GM12878 (cell line): ENCODE data around the gene SUOX. TPM values are rescaled to one million over a fixed set of nuclear protein-coding genes. Genes with fewer than 3 reads are reported as not detected.

Experiments
- ASH2L ChIP-seq: fragments of 300-600, 200-600 bp; sonication (generic); IDR thresholded peaks from 2 replicates; pipeline ENCODE4 v1.6.1; 2017; ENCODE audit warnings: low read depth, mild to moderate bottlenecking, borderline replicate concordance
- BACH1 ChIP-seq: fragments of 450-650 bp; IDR thresholded peaks from 2 replicates; pipeline ENCODE4 v1.6.1; 2017; ENCODE audit warnings: mild to moderate bottlenecking, borderline replicate concordance
- FOS ChIP-seq: IDR thresholded peaks from 3 replicates; pipeline ENCODE4 v1.6.1; 2011; ENCODE audit warnings: borderline replicate concordance; ENCODE audit not compliant: insufficient read length; ENCODE audit errors: extremely low read depth
- IRF4 ChIP-seq: IDR thresholded peaks from 2 replicates; pipeline ENCODE4 v1.6.1; 2011; ENCODE audit warnings: low read depth, low read length
- JUNB ChIP-seq: IDR thresholded peaks from 2 replicates; pipeline ENCODE4 v1.6.1; 2016; ENCODE audit warnings: antibody characterized with exemption, mild to moderate bottlenecking
- JUND ChIP-seq: IDR thresholded peaks from 2 replicates; pipeline ENCODE4 v1.6.1; 2012; ENCODE audit warnings: low read depth, mild to moderate bottlenecking, low read length, improper control_type of control experiment, moderate library complexity
- MTA2 ChIP-seq: fragments of 450-650 bp; IDR thresholded peaks from 2 replicates; pipeline ENCODE4 v1.6.1; 2016; ENCODE audit warnings: low read depth, mild to moderate bottlenecking, moderate library complexity
- NKRF ChIP-seq: fragments of 450-650 bp; conservative IDR thresholded peaks from 2 replicates; pipeline ENCODE4 v1.6.1; 2017; ENCODE audit warnings: mild to moderate bottlenecking, moderate library complexity
- NR2C1 ChIP-seq: fragments of 450-650 bp; IDR thresholded peaks from 2 replicates; pipeline ENCODE4 v1.6.1; 2017; ENCODE audit warnings: antibody characterized with exemption, mild to moderate bottlenecking, moderate library complexity
- NRF1 ChIP-seq: conservative IDR thresholded peaks from 2 replicates; pipeline ENCODE4 v1.6.1; 2011; ENCODE audit warnings: mild to moderate bottlenecking, low read depth, low read length, improper control_type of control experiment
- PBX3 ChIP-seq: IDR thresholded peaks from 2 replicates; pipeline ENCODE4 v1.6.1; 2011; ENCODE audit warnings: mild to moderate bottlenecking, low read depth, low read length, moderate library complexity; ENCODE audit not compliant: insufficient replicate concordance
- POLR2AphosphoS2 ChIP-seq: IDR thresholded peaks from 2 replicates; pipeline ENCODE4 v1.6.1; 2011; ENCODE audit warnings: low read depth, mild to moderate bottlenecking, low read length, improper control_type of control experiment, moderate library complexity
- RFX5 ChIP-seq: IDR thresholded peaks from 2 replicates; pipeline ENCODE4 v1.6.1; 2011; ENCODE audit warnings: low read depth, low read length, improper control_type of control experiment
- SKIL ChIP-seq: fragments of 450-650 bp; IDR thresholded peaks from 2 replicates; pipeline ENCODE4 v1.6.1; 2017; ENCODE audit warnings: mild to moderate bottlenecking, low read depth, inconsistent platforms; ENCODE audit not compliant: poor library complexity, severe bottlenecking
- SUZ12 ChIP-seq: fragments of 200-600 bp; sonication (generic); IDR thresholded peaks from one replicate; pipeline ENCODE4 v1.6.1; 2018; ENCODE audit warnings: antibody characterized with exemption, mild to moderate bottlenecking; ENCODE audit not compliant: unreplicated experiment
- TAF1 ChIP-seq: IDR thresholded peaks from 2 replicates; pipeline ENCODE4 v1.6.1; 2011; ENCODE audit warnings: mild to moderate bottlenecking, low read depth, low read length, borderline replicate concordance
- TARDBP ChIP-seq: IDR thresholded peaks from 2 replicates; pipeline ENCODE4 v1.6.1; 2016; ENCODE audit warnings: borderline replicate concordance
- TCF7 ChIP-seq: IDR thresholded peaks from 2 replicates; pipeline ENCODE4 v1.6.1; 2014; ENCODE audit warnings: antibody characterized with exemption, borderline replicate concordance
- YBX1 ChIP-seq: fragments of 450-650 bp; IDR thresholded peaks from 2 replicates; pipeline ENCODE4 v1.6.1; 2016; ENCODE audit warnings: antibody characterized with exemption
- ZBED1 ChIP-seq: IDR thresholded peaks from 2 replicates; pipeline ENCODE4 v1.6.1; 2016; ENCODE audit warnings: borderline replicate concordance
- ZBTB11 ChIP-seq: fragments of 450-650 bp; formaldehyde crosslinking; IDR thresholded peaks from 2 replicates; pipeline ENCODE4 v1.5.0; 2022; ENCODE audit warnings: mild to moderate bottlenecking, missing genetic modification characterization
- polyA plus RNA-seq, 11 experiments: library from polyadenylated mRNA; depleted of rRNA in 4 of 11; unstranded in 6 of 11; stranded (reverse) in 5 of 11; fragments of >200 nt; fragmentation: Nextera tagmentation in 4 of 11; fragmentation: Illumina TruSeq in 1 of 11; extraction: Ambion mirVana in 4 of 11; extraction: Trizol in 1 of 11; gene quantifications; 1 replicate in 1 of 11; 2 replicates in 10 of 11; pipeline versions ENCODE4 v1.2.1 to v1.2.3, GENCODE V29; 2011 to 2016; ENCODE audit warnings: inconsistent platforms in 2 of 11, missing spikeins in 2 of 11, low read depth in 1 of 11
- total RNA-seq, 4 experiments: library from RNA; depleted of rRNA in 3 of 4; stranded (reverse); fragments of >200 nt in 3 of 4; fragmentation: Illumina TruSeq in 1 of 4; extraction: Trizol in 1 of 4; gene quantifications; 2 replicates each; pipeline versions ENCODE4 v1.2.1 to v1.2.3, GENCODE V29; 2013 to 2021

The SUOX gene
- total and polyA plus RNA-seq, 10 of the 15 experiments (the other 5 are each of a cell fraction or from before 2014, with no cell fraction given): 5.1 to 18.8 (median 13.4) TPM

GRCh38 chr12:55966408-55967281 lies 30.4 kb upstream of the SUOX start, which contains the start of gene CDK2 (continued):
- TF ChIP-seq ZBTB11 (CRISPR knock-in tag): no peak
- no peak for TF ChIP-seq ZBED1
- TF ChIP-seq IRF4: no peak
- no peak for TF ChIP-seq SKIL
- TF ChIP-seq JUNB: no peak
- no peak for TF ChIP-seq NRF1
- no peak for TF ChIP-seq YBX1
- no peak for TF ChIP-seq RFX5
- no peak for TF ChIP-seq FOS
- TF ChIP-seq MTA2: no peak
- TF ChIP-seq JUND: no peak
- no peak for TF ChIP-seq POLR2AphosphoS2
- no peak for TF ChIP-seq TAF1
- no peak for TF ChIP-seq TARDBP
- no peak for TF ChIP-seq NR2C1
- TF ChIP-seq ASH2L: no peak
- no peak for TF ChIP-seq BACH1
- peak; percentile 89 for TF ChIP-seq NKRF
- TF ChIP-seq PBX3: no peak
- no peak for TF ChIP-seq SUZ12
- no peak for TF ChIP-seq TCF7
